HUES6 (cell line): ENCODE data around the gene LRRFIP2.
"Not testable (repeated sequence)": the region's sequence is repeated elsewhere in the genome, so short reads cannot be mapped to it uniquely, and the experiment has no call there.

ENCODE experiments used
- H3K27ac ChIP-seq: 2 replicates; pipeline ENCODE4 v1.7.0; 2013; ENCODE audit warnings: low read depth, mild to moderate bottlenecking, low read length, inconsistent platforms
- H3K27me3 ChIP-seq: 2 replicates; pipeline ENCODE4 v1.6.1; 2013; ENCODE audit warnings: low read length; ENCODE audit not compliant: control insufficient read depth, insufficient read depth
- H3K36me3 ChIP-seq: 2 replicates; pipeline ENCODE4 v1.6.1; 2013; ENCODE audit warnings: low read length; ENCODE audit not compliant: control insufficient read depth, insufficient read depth
- H3K4me1 ChIP-seq: 2 replicates; pipeline ENCODE4 v1.6.1; 2013; ENCODE audit warnings: low read length; ENCODE audit not compliant: control insufficient read depth, insufficient read depth
- H3K4me3 ChIP-seq: 2 replicates; pipeline ENCODE4 v1.5.1; 2013; ENCODE audit warnings: low read depth, low read length
- H3K9ac ChIP-seq: one replicate; pipeline ENCODE4 v1.6.1; 2013; ENCODE audit warnings: mild to moderate bottlenecking, low read length
- H3K9me3 ChIP-seq: 2 replicates; pipeline ENCODE4 v1.6.1; 2013; ENCODE audit warnings: low read depth, low read length; ENCODE audit not compliant: control insufficient read depth, insufficient read depth

The LRRFIP2 gene

DNA sequence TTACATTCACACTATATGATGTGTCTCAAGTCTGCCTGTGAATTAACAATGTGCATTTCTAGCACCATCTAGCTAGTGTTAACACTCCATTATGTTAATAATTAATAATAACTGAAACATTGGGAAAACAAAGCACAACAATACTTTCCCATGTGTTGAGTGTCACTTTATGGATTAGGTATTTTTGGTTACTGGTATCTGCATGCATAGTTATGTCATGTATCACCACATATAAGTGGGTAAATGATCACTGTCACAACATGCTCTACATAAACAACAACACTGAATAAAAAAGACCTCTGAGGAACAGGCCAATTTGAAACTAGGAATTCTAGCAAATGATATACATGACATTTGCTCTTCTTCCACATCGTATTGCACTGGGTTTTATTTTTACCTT, 106.4 kb downstream of the LRRFIP2 start:
- Histone ChIP-seq H3K36me3 (peaks cover 23% of the 10 kb centered on the region), H3K27ac (no peak overlapping the region)

DNA sequence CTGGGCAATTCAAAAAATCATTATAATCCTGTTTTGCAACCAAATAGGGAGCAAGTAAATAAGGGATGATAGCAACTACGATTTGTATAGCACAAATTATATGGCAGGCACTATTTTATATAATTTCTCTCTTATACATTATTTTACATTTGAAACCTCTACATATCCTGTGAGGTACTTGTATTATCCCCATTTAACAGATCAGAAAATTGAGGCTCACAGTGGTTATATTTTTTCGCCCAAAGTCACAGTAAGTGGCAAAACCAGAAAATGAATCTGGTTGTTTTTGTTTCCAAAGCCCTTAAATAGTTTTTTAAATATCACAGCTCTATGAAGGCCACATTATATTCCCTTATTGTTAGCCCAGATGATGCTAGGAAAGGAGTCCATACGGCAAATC, 106.8 kb downstream of the LRRFIP2 start:
- no peak overlapping the region for H3K27ac ChIP-seq
- no peaks in the 10 kb centered on the region for H3K4me1 ChIP-seq
- H3K27me3 ChIP-seq: no peaks in the 10 kb centered on the region
- no peak overlapping the region for H3K4me3 ChIP-seq
- H3K9me3 ChIP-seq: no peaks in the 10 kb centered on the region
- H3K36me3 ChIP-seq: peaks cover 26% of the 10 kb centered on the region
- H3K9ac ChIP-seq: no peak overlapping the region

More for the DNA sequence above, 106.4 kb downstream of the LRRFIP2 start:
- Histone ChIP-seq H3K4me1 (no peaks in the 10 kb centered on the region), H3K9me3 (no peaks in the 10 kb centered on the region), H3K4me3 (no peak overlapping the region), H3K9ac (no peak overlapping the region), H3K27me3 (no peaks in the 10 kb centered on the region)

DNA sequence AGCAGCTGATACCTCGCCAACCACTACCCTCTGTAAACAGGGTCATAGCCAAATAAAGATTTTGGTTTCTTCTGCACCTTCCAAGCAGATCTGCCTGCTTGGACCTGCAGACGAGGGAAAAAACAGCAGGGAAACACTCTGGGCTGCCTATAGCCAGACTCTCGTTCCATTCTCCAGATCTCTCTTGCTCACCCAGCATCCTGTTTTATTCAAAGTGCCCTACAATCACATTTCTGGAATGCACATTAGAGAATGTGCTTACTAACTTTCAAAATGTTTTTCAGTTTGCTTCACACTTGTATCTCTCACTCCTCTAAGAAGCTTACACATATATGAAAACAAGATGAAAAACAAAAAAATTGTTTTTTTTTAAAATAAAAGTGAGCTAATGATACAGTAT, 109.6 kb downstream of the LRRFIP2 start:
- Histone ChIP-seq H3K9me3 (no peaks in the 10 kb centered on the region), H3K9ac (no peak overlapping the region), H3K27me3 (no peaks in the 10 kb centered on the region), H3K4me3 (no peak overlapping the region), H3K27ac (no peak overlapping the region), H3K36me3 (peaks cover 34% of the 10 kb centered on the region), H3K4me1 (no peaks in the 10 kb centered on the region)

DNA sequence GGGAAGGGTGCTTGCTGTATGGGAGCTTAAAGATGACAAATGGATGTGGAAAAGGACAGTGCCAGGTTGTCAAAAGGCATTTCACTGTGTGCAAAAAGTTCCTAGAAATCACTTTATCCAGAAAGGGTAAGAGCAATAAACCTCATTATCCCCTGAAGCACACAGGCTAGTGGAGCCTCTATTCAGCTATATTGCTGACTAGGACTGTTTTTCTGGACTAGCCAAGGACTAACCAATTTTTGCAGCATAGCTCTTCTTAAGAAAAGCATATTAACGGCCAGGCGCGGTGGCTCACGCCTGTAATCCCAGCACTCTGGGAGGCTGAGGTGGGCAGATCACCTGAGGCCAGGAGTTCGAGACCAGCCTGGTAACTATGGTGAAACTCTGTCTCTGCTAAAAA, 116.3 kb downstream of the LRRFIP2 start:
- Histone ChIP-seq H3K27ac (no peak overlapping the region), H3K4me3 (no peak overlapping the region), H3K9ac (no peak overlapping the region), H3K9me3 (no peaks in the 10 kb centered on the region), H3K36me3 (peaks cover 66% of the 10 kb centered on the region), H3K4me1 (no peaks in the 10 kb centered on the region), H3K27me3 (no peaks in the 10 kb centered on the region)

DNA sequence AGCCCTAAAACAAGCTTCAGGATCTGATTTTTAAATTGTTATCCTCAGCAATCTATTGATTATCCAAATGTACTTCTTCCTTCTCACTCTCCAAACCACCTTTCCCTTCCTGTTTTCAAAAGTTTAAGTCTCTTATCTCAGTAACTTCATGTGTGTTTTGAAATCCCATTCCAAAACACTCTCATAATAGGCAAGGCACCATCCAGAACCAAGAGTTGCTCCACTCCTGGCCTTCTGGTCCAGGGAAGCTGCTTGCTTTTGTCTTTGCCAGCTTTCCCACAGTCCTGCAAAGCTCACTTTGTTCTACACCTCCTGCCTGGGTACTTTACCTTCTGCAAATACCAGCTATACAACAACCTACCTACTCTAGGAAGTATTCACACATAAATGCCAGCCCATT, 117.6 kb downstream of the LRRFIP2 start:
- H3K36me3 ChIP-seq: peaks cover 65% of the 10 kb centered on the region
- H3K4me3 ChIP-seq: no peak overlapping the region
- no peak overlapping the region for H3K27ac ChIP-seq
- H3K9me3 ChIP-seq: no peaks in the 10 kb centered on the region
- no peaks in the 10 kb centered on the region for H3K27me3 ChIP-seq
- H3K4me1 ChIP-seq: no peaks in the 10 kb centered on the region
- no peak overlapping the region for H3K9ac ChIP-seq

DNA sequence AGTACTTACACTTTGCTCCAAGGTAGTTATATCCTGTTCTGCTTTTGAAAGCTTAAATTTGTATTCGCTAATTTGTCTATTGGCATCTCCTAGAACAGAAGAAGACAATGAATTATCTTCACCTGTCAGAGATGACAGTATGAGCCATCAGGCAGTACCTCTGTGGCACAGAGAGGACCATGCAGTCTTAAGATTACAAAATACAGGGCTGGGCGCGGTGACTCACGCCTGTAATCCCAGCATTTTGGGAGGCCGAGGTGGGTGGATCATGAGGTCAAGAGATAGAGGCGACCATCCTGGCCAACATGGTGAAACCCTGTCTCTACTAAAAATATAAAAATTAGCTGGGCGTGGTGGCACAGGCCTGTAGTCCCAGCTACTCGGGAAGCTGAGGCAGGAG, 119.3 kb downstream of the LRRFIP2 start:
- not testable (repeated sequence) for H3K27me3 ChIP-seq, H3K27ac ChIP-seq
- peaks cover 71% of the 10 kb centered on the region for H3K36me3 ChIP-seq

DNA sequence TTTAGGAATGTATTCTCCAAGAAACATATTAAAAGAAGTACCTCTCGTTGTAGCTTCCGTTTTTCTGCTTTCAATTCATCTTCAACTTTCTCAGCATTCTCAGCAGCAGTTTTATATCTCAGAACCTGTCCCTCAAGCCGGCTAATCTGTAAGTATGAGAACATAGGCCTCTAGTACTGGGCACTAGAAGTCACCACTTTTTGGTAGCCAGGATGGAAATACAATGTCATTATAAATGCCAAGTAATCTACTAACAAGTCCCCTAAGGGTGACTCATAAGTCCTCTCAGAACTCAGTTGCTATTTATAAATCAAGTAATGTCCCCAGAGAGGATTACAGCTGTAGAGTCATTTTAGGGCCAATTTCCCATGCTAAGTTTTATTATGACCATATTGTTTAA, 120.0 kb downstream of the LRRFIP2 start:
- Histone ChIP-seq H3K4me1 (no peaks in the 10 kb centered on the region), H3K27me3 (no peaks in the 10 kb centered on the region), H3K9ac (no peak overlapping the region), H3K36me3 (peaks cover 78% of the 10 kb centered on the region), H3K9me3 (no peaks in the 10 kb centered on the region), H3K27ac (no peak overlapping the region), H3K4me3 (no peak overlapping the region)

More for the DNA sequence above, 119.3 kb downstream of the LRRFIP2 start:
- not testable (repeated sequence) for H3K9me3 ChIP-seq, H3K9ac ChIP-seq, H3K4me3 ChIP-seq, H3K4me1 ChIP-seq

DNA sequence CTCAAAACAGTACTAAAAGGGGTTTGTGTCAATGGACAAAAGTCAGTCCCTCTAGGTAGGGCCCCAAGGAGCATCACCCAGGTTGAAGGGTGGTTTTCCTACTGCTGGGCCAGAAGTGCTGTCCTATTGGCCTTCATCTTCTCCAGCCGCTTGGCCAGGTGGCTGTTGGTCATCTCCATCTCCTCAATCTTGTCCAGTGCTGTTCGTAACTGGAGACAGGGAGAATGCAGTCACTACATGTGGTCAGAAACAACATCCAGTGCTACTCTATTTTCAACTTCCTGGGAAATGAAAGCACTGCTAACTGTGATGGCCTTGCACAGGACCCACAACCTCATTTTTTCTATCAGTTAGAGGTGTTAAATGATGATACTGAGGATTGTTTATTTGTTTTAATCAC, 120.6 kb downstream of the LRRFIP2 start:
- H3K36me3 ChIP-seq: peaks cover 81% of the 10 kb centered on the region
- no peaks in the 10 kb centered on the region for H3K9me3 ChIP-seq
- no peak overlapping the region for H3K9ac ChIP-seq
- H3K4me3 ChIP-seq: no peak overlapping the region
- H3K27ac ChIP-seq: no peak overlapping the region
- H3K27me3 ChIP-seq: no peaks in the 10 kb centered on the region
- no peaks in the 10 kb centered on the region for H3K4me1 ChIP-seq

DNA sequence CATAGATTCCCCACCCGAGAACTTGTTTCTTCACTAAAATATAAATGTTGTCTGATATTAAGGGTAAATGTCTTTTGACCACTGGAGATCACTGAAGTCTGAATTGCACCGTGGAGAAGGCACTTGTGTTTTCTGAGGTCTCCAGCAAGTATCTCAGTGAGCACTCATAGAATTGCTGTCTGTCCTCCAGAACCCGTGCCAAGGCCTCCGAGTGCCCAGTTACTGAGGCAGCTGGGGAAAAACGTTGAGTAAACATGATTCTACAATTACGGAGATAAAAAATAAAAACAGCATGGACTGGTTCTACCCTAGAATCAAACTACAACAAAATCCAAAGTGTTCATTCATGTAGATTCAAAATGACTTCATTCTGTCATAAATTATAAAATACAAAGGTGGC, 121.0 kb downstream of the LRRFIP2 start:
- Histone ChIP-seq H3K9ac (no peak overlapping the region), H3K4me1 (no peaks in the 10 kb centered on the region), H3K27ac (no peak overlapping the region), H3K27me3 (no peaks in the 10 kb centered on the region), H3K36me3 (peaks cover 81% of the 10 kb centered on the region), H3K4me3 (no peak overlapping the region), H3K9me3 (no peaks in the 10 kb centered on the region)

DNA sequence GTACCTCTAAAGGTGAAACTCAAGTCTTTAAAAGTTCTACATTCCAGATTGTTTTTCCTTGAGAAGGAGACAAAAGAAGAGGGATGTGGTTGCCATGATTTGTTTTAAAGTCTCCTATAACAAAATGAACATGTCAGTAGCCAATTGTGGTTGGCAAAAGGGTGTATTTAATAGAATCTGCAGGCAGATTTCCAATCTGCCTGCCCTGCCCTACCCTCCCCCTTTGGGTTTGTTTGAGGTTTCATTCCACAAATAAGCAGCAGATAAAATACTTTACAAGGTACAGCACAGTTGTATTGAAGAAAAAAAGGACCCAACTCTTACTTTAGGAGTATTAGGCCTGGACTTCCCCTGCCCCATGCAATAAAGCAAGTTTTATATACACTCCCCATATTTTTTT, 121.5 kb downstream of the LRRFIP2 start:
- Histone ChIP-seq H3K4me3 (no peak overlapping the region), H3K4me1 (no peaks in the 10 kb centered on the region), H3K36me3 (peaks cover 81% of the 10 kb centered on the region), H3K9ac (no peak overlapping the region), H3K27ac (no peak overlapping the region), H3K9me3 (no peaks in the 10 kb centered on the region), H3K27me3 (no peaks in the 10 kb centered on the region)

DNA sequence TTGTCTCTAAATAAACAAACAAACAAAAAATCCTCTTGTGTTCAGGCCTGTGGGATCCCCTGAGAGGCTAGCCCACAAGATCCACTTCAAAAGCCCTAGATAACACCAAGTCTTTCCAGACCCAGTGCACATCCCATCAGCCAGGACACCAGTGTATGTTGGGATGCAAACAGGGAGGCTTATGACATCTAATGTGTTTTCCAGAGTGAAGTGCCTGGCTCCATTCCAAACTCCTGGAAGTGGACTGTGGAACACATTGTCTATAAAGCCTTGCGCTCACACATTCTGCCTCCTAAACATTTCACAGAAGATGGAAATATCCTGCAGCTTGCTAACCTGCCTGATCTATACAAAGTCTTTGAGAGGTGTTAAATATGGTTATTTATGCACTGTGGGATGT, 124.1 kb downstream of the LRRFIP2 start:
- Histone ChIP-seq H3K27ac (no peak overlapping the region), H3K27me3 (no peaks in the 10 kb centered on the region), H3K9me3 (no peaks in the 10 kb centered on the region), H3K4me1 (no peaks in the 10 kb centered on the region), H3K9ac (no peak overlapping the region), H3K4me3 (no peak overlapping the region), H3K36me3 (peaks cover 81% of the 10 kb centered on the region)

DNA sequence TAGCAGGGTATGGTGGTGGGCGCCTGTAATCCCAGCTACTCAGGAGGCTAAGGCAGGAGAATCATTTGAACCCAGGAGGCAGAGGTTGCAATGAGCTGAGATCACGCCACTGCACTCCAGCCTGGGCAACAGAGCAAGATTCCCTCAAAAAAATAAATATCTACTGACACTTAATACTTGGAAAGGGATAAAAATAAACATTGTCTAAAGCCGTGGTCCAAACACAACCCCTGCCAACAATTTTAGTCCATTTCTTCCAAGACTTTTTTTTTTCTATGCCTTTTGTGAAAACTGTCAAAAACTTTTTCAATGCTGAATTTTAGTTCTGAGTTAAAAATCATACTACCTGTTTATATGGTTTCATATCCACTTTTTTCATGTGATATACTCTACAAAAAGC, 131.7 kb downstream of the LRRFIP2 start:
- not testable (repeated sequence) for H3K4me1 ChIP-seq, H3K9ac ChIP-seq, H3K4me3 ChIP-seq, H3K9me3 ChIP-seq, H3K27me3 ChIP-seq, H3K27ac ChIP-seq
- H3K36me3 ChIP-seq: peaks cover 58% of the 10 kb centered on the region
